GM12878 (cell line): ENCODE measurements around the gene CDH4. TPM values are rescaled to one million over a fixed set of nuclear protein-coding genes. Genes with fewer than 3 reads are reported as not detected.

Source experiments
- ATAC-seq: fragments of 200-7000 bp; cut with Tn5 transposase; 3 replicates; pipeline ENCODE4 v1.9.1; 2020; ENCODE audit warnings: mild to moderate bottlenecking, moderate library complexity
- BruUV-seq: library from RNA; stranded (reverse); fragments of 400-500 nt; replicated peaks from 2 replicates; lab custom pipeline; 2021; lab: Mats Ljungman, UMichigan
- CTCF ChIA-PET: fragments of 300-600 bp; sonication (Branson Sonifier 250); formaldehyde crosslinking; extraction: SDS; loops from one replicate; lab custom pipeline; 2021; ENCODE audit warnings: inconsistent platforms; lab: Yijun Ruan, JAX
- POLR2A ChIA-PET: fragments of 350-600 bp; formaldehyde crosslinking; extraction: SDS; loops from one replicate; lab custom pipeline; 2021; ENCODE audit warnings: inconsistent platforms; lab: Charles Lee
- RAD21 ChIA-PET: fragments of 300-600 bp; sonication (Branson Sonifier 250); formaldehyde crosslinking; loops from one replicate; lab custom pipeline; 2023; ENCODE audit warnings: antibody characterized with exemption; ENCODE audit not compliant: unreplicated experiment; lab: Charles Lee
- SMC1A ChIA-PET: fragments of 300-600 bp; sonication (Branson Sonifier 250); formaldehyde crosslinking; loops from one replicate; lab custom pipeline; 2023; ENCODE audit not compliant: unreplicated experiment, uncharacterized antibody; lab: Charles Lee
- DNase-seq: peaks from one replicate; pipeline ENCODE4 v3.0.0-alpha.2; 2011; ENCODE audit warnings: low read depth, low spot score
- FAIRE-seq: peaks from 3 replicates; lab custom pipeline; 2011; peaks lifted over from hg19 to GRCh38; lab: Jason Lieb, UNC
- H2AFZ ChIP-seq: 2 replicates; pipeline ENCODE4 v1.6.0; 2011; ENCODE audit warnings: low read depth, low read length, control low read depth; ENCODE audit not compliant: control insufficient read depth
- H3K27ac ChIP-seq: 2 replicates; pipeline ENCODE4 v1.5.1; 2011; ENCODE audit warnings: control low read depth; ENCODE audit not compliant: control insufficient read depth, insufficient read depth
- H3K27me3 ChIP-seq, 2 experiments: replicated peaks in 1 of 2; 2 replicates each; pipeline versions ENCODE4 v1.6.0 to v1.6.1; 2011; ENCODE audit warnings: low read length in 1 of 2; ENCODE audit not compliant: control insufficient read depth in 2 of 2, insufficient read depth in 2 of 2
- H3K36me3 ChIP-seq, 2 experiments: 2 replicates each; pipeline ENCODE4 v1.5.1; 2011; ENCODE audit warnings: low read length in 1 of 2; ENCODE audit not compliant: control insufficient read depth in 2 of 2, insufficient read depth in 2 of 2
- H3K4me1 ChIP-seq: 2 replicates; pipeline ENCODE4 v1.6.1; 2011; ENCODE audit warnings: mild to moderate bottlenecking, low read length, moderate library complexity, mixed read lengths; ENCODE audit not compliant: control insufficient read depth, insufficient read depth
- H3K4me2 ChIP-seq: 2 replicates; pipeline ENCODE4 v1.6.0; 2011; ENCODE audit warnings: control low read depth; ENCODE audit not compliant: control insufficient read depth, insufficient read depth
- H3K4me3 ChIP-seq: fragments of 200-600 bp; sonication (generic); 2 replicates; pipeline ENCODE4 v1.5.1; 2016
- H3K79me2 ChIP-seq: 2 replicates; pipeline ENCODE4 v1.6.0; 2011; ENCODE audit warnings: low read length; ENCODE audit not compliant: control insufficient read depth, insufficient read depth
- H3K9ac ChIP-seq: 2 replicates; pipeline ENCODE4 v1.8.0; 2011; ENCODE audit warnings: low read length, control low read depth, mixed read lengths; ENCODE audit not compliant: control insufficient read depth, insufficient read depth
- H3K9me3 ChIP-seq: replicated peaks from 3 replicates; pipeline ENCODE4 v1.5.1; 2011; ENCODE audit warnings: mild to moderate bottlenecking, low read length; ENCODE audit not compliant: control insufficient read depth, insufficient read depth
- H4K20me1 ChIP-seq: 2 replicates; pipeline ENCODE4 v1.6.0; 2011; ENCODE audit not compliant: control insufficient read depth, insufficient read depth
- BMI1 ChIP-seq: fragments of 450-650 bp; IDR thresholded peaks from 2 replicates; pipeline ENCODE4 v1.6.1; 2016; ENCODE audit warnings: mild to moderate bottlenecking, moderate library complexity, borderline replicate concordance
- CREM ChIP-seq: IDR thresholded peaks from 2 replicates; pipeline ENCODE4 v1.6.1; 2014; ENCODE audit warnings: antibody characterized with exemption, low read depth
- FOXM1 ChIP-seq: IDR thresholded peaks from 2 replicates; pipeline ENCODE4 v1.6.1; 2012; ENCODE audit warnings: low read depth, mild to moderate bottlenecking, inconsistent platforms, low read length, moderate library complexity
- NBN ChIP-seq: fragments of 450-650 bp; IDR thresholded peaks from 2 replicates; pipeline ENCODE4 v1.6.1; 2016
- PML ChIP-seq: IDR thresholded peaks from 2 replicates; pipeline ENCODE4 v1.6.1; 2012; ENCODE audit warnings: low read length, inconsistent platforms
- RB1 ChIP-seq: fragments of 450-650 bp; formaldehyde crosslinking; IDR thresholded peaks from 2 replicates; pipeline ENCODE4 v1.6.1; 2017; ENCODE audit warnings: mild to moderate bottlenecking, borderline replicate concordance
- SMARCA5 ChIP-seq: fragments of 450-650 bp; IDR thresholded peaks from 2 replicates; pipeline ENCODE4 v1.6.1; 2017; ENCODE audit warnings: mild to moderate bottlenecking
- SMC3 ChIP-seq: IDR thresholded peaks from 2 replicates; pipeline ENCODE4 v1.6.1; 2011; ENCODE audit warnings: low read length, improper control_type of control experiment, borderline replicate concordance
- SUZ12 ChIP-seq: fragments of 200-600 bp; sonication (generic); IDR thresholded peaks from one replicate; pipeline ENCODE4 v1.6.1; 2018; ENCODE audit warnings: antibody characterized with exemption, mild to moderate bottlenecking; ENCODE audit not compliant: unreplicated experiment
- TARDBP ChIP-seq: IDR thresholded peaks from 2 replicates; pipeline ENCODE4 v1.6.1; 2016; ENCODE audit warnings: borderline replicate concordance
- YBX1 ChIP-seq: fragments of 450-650 bp; IDR thresholded peaks from 2 replicates; pipeline ENCODE4 v1.6.1; 2016; ENCODE audit warnings: antibody characterized with exemption
- ZNF24 ChIP-seq: fragments of 450-650 bp; IDR thresholded peaks from 2 replicates; pipeline ENCODE4 v1.6.1; 2017; ENCODE audit warnings: antibody characterized with exemption, mild to moderate bottlenecking
- WGBS: methylation state at CpG from one replicate; pipeline ENCODE4 v1.1.6; 2016; ENCODE audit warnings: low lambda C conversion rate; ENCODE audit not compliant: insufficient replicate concordance, insufficient coverage; ENCODE audit errors: missing lambda C conversion rate; 5-methylcytosine and 5-hydroxymethylcytosine counted together
- in situ Hi-C: fragments of 300-500 bp; cut with MboI; formaldehyde crosslinking; loops from 9 replicates; pipeline ENCODE4 v1.14.3; 2018; ENCODE audit warnings: mixed read lengths
- intact Hi-C: fragments of 100-400 bp; cut with micrococcal nuclease; formaldehyde crosslinking; loops from one replicate; pipeline ENCODE4 v1.14.2; 2022; ENCODE audit not compliant: unreplicated experiment
- polyA plus RNA-seq, 11 experiments: library from polyadenylated mRNA; depleted of rRNA in 4 of 11; unstranded in 6 of 11; stranded (reverse) in 5 of 11; fragments of >200 nt; fragmentation: Nextera tagmentation in 4 of 11; fragmentation: Illumina TruSeq in 1 of 11; extraction: Ambion mirVana in 4 of 11; extraction: Trizol in 1 of 11; gene quantifications; 1 replicate in 1 of 11; 2 replicates in 10 of 11; pipeline versions ENCODE4 v1.2.1 to v1.2.3, GENCODE V29; 2011 to 2016; ENCODE audit warnings: inconsistent platforms in 2 of 11, missing spikeins in 2 of 11, low read depth in 1 of 11
- total RNA-seq, 4 experiments: library from RNA; depleted of rRNA in 3 of 4; stranded (reverse); fragments of >200 nt in 3 of 4; fragmentation: Illumina TruSeq in 1 of 4; extraction: Trizol in 1 of 4; gene quantifications; 2 replicates each; pipeline versions ENCODE4 v1.2.1 to v1.2.3, GENCODE V29; 2013 to 2021
- TF ChIP-seq, protein P1 (sequence below): fragments of 450-650 bp; IDR thresholded peaks from 2 replicates; pipeline ENCODE4 v1.6.1; 2017; ENCODE audit warnings: mild to moderate bottlenecking, moderate library complexity
- TF ChIP-seq, protein P2 (sequence below): fragments of 450-650 bp; IDR thresholded peaks from 2 replicates; pipeline ENCODE4 v1.6.1; 2017; ENCODE audit warnings: borderline replicate concordance
- TF ChIP-seq, protein P3 (sequence below): fragments of 450-650 bp; IDR thresholded peaks from 2 replicates; pipeline ENCODE4 v1.6.1; 2017; ENCODE audit warnings: mild to moderate bottlenecking, low read depth, inconsistent platforms; ENCODE audit not compliant: poor library complexity, severe bottlenecking

The CDH4 gene
- total and polyA plus RNA-seq, 10 of the 15 experiments (the other 5 are each of a cell fraction or from before 2014, with no cell fraction given), result not detected

DNA sequence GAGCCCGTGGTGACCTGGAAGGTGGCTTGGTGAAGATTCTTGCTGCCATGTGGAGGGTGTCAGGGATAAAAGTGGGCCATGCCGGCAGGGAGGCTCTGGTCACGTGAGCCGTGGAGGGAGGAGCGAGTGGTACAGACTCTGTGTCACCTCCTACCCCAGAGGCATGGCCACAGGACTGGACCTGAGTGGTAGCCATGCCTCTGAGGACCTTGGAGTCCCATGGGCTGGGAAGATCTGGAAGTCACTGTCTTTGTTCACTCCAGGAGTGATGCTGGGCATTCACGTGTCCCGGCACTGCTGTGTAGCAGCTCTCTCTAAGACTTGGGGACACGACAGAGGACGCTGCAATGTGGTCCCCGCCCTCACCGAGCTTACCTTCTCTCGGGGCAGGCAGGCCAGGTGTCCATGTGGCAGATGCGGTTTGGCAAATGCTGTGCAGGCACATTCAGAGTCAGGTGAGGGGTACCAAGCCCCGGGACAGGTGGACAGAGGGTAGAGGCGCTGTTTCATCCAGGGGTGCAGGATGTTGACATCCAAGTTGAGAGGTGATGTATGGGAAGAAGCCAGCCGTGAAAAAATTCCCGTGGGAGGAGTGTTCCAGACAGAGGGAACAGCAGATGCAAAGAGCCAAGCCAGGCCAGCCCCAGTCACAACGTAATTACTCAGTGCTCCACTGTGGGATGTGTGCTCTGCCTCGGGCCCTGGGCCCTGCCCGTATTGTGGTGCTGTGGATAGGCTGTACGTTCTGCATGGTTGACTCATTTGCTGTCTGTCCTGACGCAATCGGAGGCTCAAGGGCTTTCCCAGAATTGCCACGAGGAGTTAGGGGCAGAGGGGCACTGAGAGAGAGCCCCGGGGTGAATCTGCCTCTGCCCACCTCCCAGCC, 505.9 kb downstream of the CDH4 start:
- FAIRE-seq (no peak), ATAC-seq (no peak), DNase-seq (no peak)
- CTCF ChIA-PET, result no interaction called here
- no peak overlapping the region for H3K9ac ChIP-seq
- H3K4me2 ChIP-seq, result no peak overlapping the region
- H3K27me3 ChIP-seq, result no peaks in the 10 kb centered on the region; a peak in 1 of 4 replicates
- H3K36me3 ChIP-seq, result no peaks in the 10 kb centered on the region
- in situ Hi-C loops, result no loop called here
- SMC1A ChIA-PET, result no interaction called here
- WGBS, result 27% methylated on average over 24 of the region's 25 CpGs
- TF ChIP-seq YBX1, result no peak
- TF ChIP-seq NBN, result no peak
- TF ChIP-seq CREM, result no peak
- TF ChIP-seq SMC3, result no peak
- no peak for TF ChIP-seq BMI1
- TF ChIP-seq, protein P1, sequence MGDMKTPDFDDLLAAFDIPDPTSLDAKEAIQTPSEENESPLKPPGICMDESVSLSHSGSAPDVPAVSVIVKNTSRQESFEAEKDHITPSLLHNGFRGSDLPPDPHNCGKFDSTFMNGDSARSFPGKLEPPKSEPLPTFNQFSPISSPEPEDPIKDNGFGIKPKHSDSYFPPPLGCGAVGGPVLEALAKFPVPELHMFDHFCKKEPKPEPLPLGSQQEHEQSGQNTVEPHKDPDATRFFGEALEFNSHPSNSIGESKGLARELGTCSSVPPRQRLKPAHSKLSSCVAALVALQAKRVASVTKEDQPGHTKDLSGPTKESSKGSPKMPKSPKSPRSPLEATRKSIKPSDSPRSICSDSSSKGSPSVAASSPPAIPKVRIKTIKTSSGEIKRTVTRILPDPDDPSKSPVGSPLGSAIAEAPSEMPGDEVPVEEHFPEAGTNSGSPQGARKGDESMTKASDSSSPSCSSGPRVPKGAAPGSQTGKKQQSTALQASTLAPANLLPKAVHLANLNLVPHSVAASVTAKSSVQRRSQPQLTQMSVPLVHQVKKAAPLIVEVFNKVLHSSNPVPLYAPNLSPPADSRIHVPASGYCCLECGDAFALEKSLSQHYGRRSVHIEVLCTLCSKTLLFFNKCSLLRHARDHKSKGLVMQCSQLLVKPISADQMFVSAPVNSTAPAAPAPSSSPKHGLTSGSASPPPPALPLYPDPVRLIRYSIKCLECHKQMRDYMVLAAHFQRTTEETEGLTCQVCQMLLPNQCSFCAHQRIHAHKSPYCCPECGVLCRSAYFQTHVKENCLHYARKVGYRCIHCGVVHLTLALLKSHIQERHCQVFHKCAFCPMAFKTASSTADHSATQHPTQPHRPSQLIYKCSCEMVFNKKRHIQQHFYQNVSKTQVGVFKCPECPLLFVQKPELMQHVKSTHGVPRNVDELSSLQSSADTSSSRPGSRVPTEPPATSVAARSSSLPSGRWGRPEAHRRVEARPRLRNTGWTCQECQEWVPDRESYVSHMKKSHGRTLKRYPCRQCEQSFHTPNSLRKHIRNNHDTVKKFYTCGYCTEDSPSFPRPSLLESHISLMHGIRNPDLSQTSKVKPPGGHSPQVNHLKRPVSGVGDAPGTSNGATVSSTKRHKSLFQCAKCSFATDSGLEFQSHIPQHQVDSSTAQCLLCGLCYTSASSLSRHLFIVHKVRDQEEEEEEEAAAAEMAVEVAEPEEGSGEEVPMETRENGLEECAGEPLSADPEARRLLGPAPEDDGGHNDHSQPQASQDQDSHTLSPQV, result no peak
- TF ChIP-seq SUZ12, result no peak
- TF ChIP-seq TARDBP, result no peak
- TF ChIP-seq ZNF24, result no peak
- no peak for TF ChIP-seq PML
- TF ChIP-seq, protein P2, sequence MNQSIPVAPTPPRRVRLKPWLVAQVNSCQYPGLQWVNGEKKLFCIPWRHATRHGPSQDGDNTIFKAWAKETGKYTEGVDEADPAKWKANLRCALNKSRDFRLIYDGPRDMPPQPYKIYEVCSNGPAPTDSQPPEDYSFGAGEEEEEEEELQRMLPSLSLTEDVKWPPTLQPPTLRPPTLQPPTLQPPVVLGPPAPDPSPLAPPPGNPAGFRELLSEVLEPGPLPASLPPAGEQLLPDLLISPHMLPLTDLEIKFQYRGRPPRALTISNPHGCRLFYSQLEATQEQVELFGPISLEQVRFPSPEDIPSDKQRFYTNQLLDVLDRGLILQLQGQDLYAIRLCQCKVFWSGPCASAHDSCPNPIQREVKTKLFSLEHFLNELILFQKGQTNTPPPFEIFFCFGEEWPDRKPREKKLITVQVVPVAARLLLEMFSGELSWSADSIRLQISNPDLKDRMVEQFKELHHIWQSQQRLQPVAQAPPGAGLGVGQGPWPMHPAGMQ, result no peak
- TF ChIP-seq, protein P3, sequence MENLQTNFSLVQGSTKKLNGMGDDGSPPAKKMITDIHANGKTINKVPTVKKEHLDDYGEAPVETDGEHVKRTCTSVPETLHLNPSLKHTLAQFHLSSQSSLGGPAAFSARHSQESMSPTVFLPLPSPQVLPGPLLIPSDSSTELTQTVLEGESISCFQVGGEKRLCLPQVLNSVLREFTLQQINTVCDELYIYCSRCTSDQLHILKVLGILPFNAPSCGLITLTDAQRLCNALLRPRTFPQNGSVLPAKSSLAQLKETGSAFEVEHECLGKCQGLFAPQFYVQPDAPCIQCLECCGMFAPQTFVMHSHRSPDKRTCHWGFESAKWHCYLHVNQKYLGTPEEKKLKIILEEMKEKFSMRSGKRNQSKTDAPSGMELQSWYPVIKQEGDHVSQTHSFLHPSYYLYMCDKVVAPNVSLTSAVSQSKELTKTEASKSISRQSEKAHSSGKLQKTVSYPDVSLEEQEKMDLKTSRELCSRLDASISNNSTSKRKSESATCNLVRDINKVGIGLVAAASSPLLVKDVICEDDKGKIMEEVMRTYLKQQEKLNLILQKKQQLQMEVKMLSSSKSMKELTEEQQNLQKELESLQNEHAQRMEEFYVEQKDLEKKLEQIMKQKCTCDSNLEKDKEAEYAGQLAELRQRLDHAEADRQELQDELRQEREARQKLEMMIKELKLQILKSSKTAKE, result no peak
- no peak for TF ChIP-seq RB1
- no peak for TF ChIP-seq SMARCA5
- TF ChIP-seq FOXM1, result no peak
- H2AFZ ChIP-seq, result no peak overlapping the region
- H3K4me1 ChIP-seq, result no peaks in the 10 kb centered on the region
- POLR2A ChIA-PET, result no interaction called here
- H3K79me2 ChIP-seq, result no peaks in the 10 kb centered on the region
- H3K27ac ChIP-seq, result no peak overlapping the region
- no TSS peak for BruUV-seq
- H3K4me3 ChIP-seq, result no peak overlapping the region
- no peaks in the 10 kb centered on the region for H3K9me3 ChIP-seq
- intact Hi-C loops, result no loop called here
- RAD21 ChIA-PET, result interaction anchor here (0.6 kb wide), 1 partner anchor 52 kb away, joined by 3 read pairs; no protein-coding TSS in a partner anchor
- no peaks in the 10 kb centered on the region for H4K20me1 ChIP-seq
